ENCODE measurements around the gene TMEM131.

The TMEM131 gene

GRCh38 chr2:97766567-97766966, 229.2 kb downstream of the TMEM131 start (continued):
- TF ChIP-seq ZNF558 (tag by site-specific recombination; IDR thresholded peaks at IDR 0.05) (no peak), PRDM1 (tag by site-specific recombination; IDR thresholded peaks at IDR 0.05) (no peak), ZNF488 (tag by site-specific recombination; IDR thresholded peaks at IDR 0.05) (no peak), ZNF324 (tag by site-specific recombination; IDR thresholded peaks at IDR 0.05) (no peak)

GRCh38 chr2:97765933-97766332, 229.8 kb downstream of the TMEM131 start:
- ChIA-PET POLR2A (no interaction called here), CTCF (interaction anchor here (1.2 kb wide), 1 partner anchor 8 kb away, joined by 8 read pairs; no protein-coding TSS in a partner anchor)
- Histone ChIP-seq H3K9me3 (ENCODE audit: control insufficient read depth, insufficient read depth, low read depth, low read length) (no peaks in the 10 kb centered on the region), H3K4me1 (ENCODE audit: control insufficient read depth, insufficient read depth, low read length) (no peaks in the 10 kb centered on the region), H3K36me3 (ENCODE audit: control insufficient read depth in 2 of 2, insufficient read depth in 1 of 2, low read length in 2 of 2) (peaks cover 0 to 53% of the 10 kb centered on the region in 2 experiments; a peak in 2 of 3 replicates), H3K4me3 (ENCODE audit: low read depth, low read length) (no peak overlapping the region), H3K27ac (ENCODE audit: extremely low read depth, low read depth, low read length) (no peak overlapping the region)
- TF ChIP-seq ZNF366 (tag by site-specific recombination; conservative IDR thresholded peaks at IDR 0.05) (no peak), ZBTB10 (tag by site-specific recombination; IDR thresholded peaks at IDR 0.05) (no peak), KLF16 (tag by site-specific recombination; IDR thresholded peaks at IDR 0.05) (no peak), ZNF624 (tag by site-specific recombination; IDR thresholded peaks at IDR 0.05) (no peak), ZNF341 (tag by site-specific recombination; IDR thresholded peaks at IDR 0.05; ENCODE audit: low read depth) (no peak), ZFP41 (tag by site-specific recombination; IDR thresholded peaks at IDR 0.05; ENCODE audit: borderline replicate concordance) (no peak), ZNF19 (tag by site-specific recombination; IDR thresholded peaks at IDR 0.05; ENCODE audit: low read depth) (no peak), ZNF404 (tag by site-specific recombination; IDR thresholded peaks at IDR 0.05) (no peak), ZNF202 (tag by site-specific recombination; IDR thresholded peaks at IDR 0.05; ENCODE audit: borderline replicate concordance) (no peak), ZNF280D (tag by site-specific recombination; IDR thresholded peaks at IDR 0.05) (no peak), ZFP69B (tag by site-specific recombination; IDR thresholded peaks at IDR 0.05) (no peak), ZNF701 (tag by site-specific recombination; IDR thresholded peaks at IDR 0.05) (no peak), ZNF837 (tag by site-specific recombination; IDR thresholded peaks at IDR 0.05) (no peak)

GRCh38 chr2:97764559-97765263, 231.0 kb downstream of the TMEM131 start:
- peaks cover 0 to 64% of the 10 kb centered on the region in 2 experiments; a peak in 2 of 3 replicates for H3K36me3 ChIP-seq (ENCODE audit: control insufficient read depth in 2 of 2, insufficient read depth in 1 of 2, low read length in 2 of 2)
- no peak overlapping the region for H3K4me3 ChIP-seq (ENCODE audit: low read depth, low read length)
- POLR2A ChIA-PET: no interaction called here
- no peak overlapping the region for H3K27ac ChIP-seq (ENCODE audit: extremely low read depth, low read depth, low read length)
- no peaks in the 10 kb centered on the region for H3K4me1 ChIP-seq (ENCODE audit: control insufficient read depth, insufficient read depth, low read length)
- H3K9me3 ChIP-seq (ENCODE audit: control insufficient read depth, insufficient read depth, low read depth, low read length): no peaks in the 10 kb centered on the region
- CTCF ChIA-PET: no interaction called here
- no peak for TF ChIP-seq ZSCAN23 (tag by site-specific recombination; IDR thresholded peaks at IDR 0.05)
- no peak for TF ChIP-seq ZFP3 (tag by site-specific recombination; IDR thresholded peaks at IDR 0.05; ENCODE audit: low read depth)
- TF ChIP-seq WT1 (tag by site-specific recombination; IDR thresholded peaks at IDR 0.05): no peak
- TF ChIP-seq ZNF114 (tag by site-specific recombination; IDR thresholded peaks at IDR 0.05): no peak
- TF ChIP-seq ZNF362 (tag by site-specific recombination; IDR thresholded peaks at IDR 0.05): no peak
- no peak for TF ChIP-seq PRDM6 (tag by site-specific recombination; IDR thresholded peaks at IDR 0.05)

Data from HEK293 (cell line).